Effector memory CD4-positive, alpha-beta T cell (primary cell): ENCODE results near the gene NCOR1.

Experiments used
- DNase-seq, 3 donors: peaks; one replicate each; pipeline ENCODE4 v3.0.0-alpha.2; 2020
- H3K27ac ChIP-seq: 2 replicates; pipeline ENCODE4 v1.7.0; 2013; ENCODE audit warnings: mild to moderate bottlenecking, low read length, moderate library complexity; ENCODE audit not compliant: insufficient read depth, poor library complexity, severe bottlenecking
- H3K27me3 ChIP-seq: replicated peaks from 2 replicates; pipeline ENCODE4 v1.7.0; 2013; ENCODE audit warnings: mild to moderate bottlenecking, low read length; ENCODE audit not compliant: insufficient read depth, control insufficient read depth, poor library complexity, severe bottlenecking
- H3K36me3 ChIP-seq: 2 replicates; pipeline ENCODE4 v1.7.0; 2013; ENCODE audit warnings: mild to moderate bottlenecking, low read length, moderate library complexity; ENCODE audit not compliant: control insufficient read depth, insufficient read depth
- H3K4me1 ChIP-seq: 2 replicates; pipeline ENCODE4 v1.7.0; 2013; ENCODE audit warnings: low read length, mild to moderate bottlenecking; ENCODE audit not compliant: control insufficient read depth, insufficient read depth, poor library complexity, severe bottlenecking
- H3K4me3 ChIP-seq: 2 replicates; pipeline ENCODE4 v1.7.0; 2013; ENCODE audit warnings: low read length, low read depth, mild to moderate bottlenecking; ENCODE audit not compliant: insufficient read depth, poor library complexity, severe bottlenecking
- H3K9me3 ChIP-seq: 2 replicates; pipeline ENCODE4 v1.7.0; 2013; ENCODE audit warnings: mild to moderate bottlenecking, low read length, moderate library complexity; ENCODE audit not compliant: control insufficient read depth

The NCOR1 gene

GRCh38 chr17:15999141-15999973 is 216.0 kb downstream of the NCOR1 start, which contains the start of the genes TTC19 and ZSWIM7:
Gene TTC19, plus strand, starts transcription at chr17:15999824. Its CDS starts 25 bp downstream, at chr17:15999849.
Gene ZSWIM7, minus strand, starts transcription at chr17:15999704. Its CDS starts 110 bp downstream, at chr17:15999594.
- DNase-seq: peak; percentile 86 to 91 (median 89)
- Histone ChIP-seq H3K27me3 (no peaks in the 10 kb centered on the region), H3K27ac (peak within 1 kb of the TSS; percentile 79), H3K4me1 (peaks cover 17% of the 10 kb centered on the region), H3K4me3 (peak within 1 kb of the TSS; percentile 70), H3K9me3 (no peaks in the 10 kb centered on the region), H3K36me3 (peaks cover 19% of the 10 kb centered on the region)

GRCh38 chr17:15998031-15998562 is 217.2 kb downstream of the NCOR1 start:
- H3K4me1 ChIP-seq: peaks cover 17% of the 10 kb centered on the region
- H3K36me3 ChIP-seq: peaks cover 9% of the 10 kb centered on the region
- no peak overlapping the region for H3K27ac ChIP-seq
- no peak overlapping the region for H3K4me3 ChIP-seq
- no peak for DNase-seq
- no peaks in the 10 kb centered on the region for H3K27me3 ChIP-seq
- H3K9me3 ChIP-seq: no peaks in the 10 kb centered on the region

GRCh38 chr17:15996322-15996721 is 219.0 kb downstream of the NCOR1 start:
- peaks cover 10% of the 10 kb centered on the region for H3K4me1 ChIP-seq
- no peaks in the 10 kb centered on the region for H3K9me3 ChIP-seq
- no peaks in the 10 kb centered on the region for H3K27me3 ChIP-seq
- no peaks in the 10 kb centered on the region for H3K36me3 ChIP-seq
- DNase-seq: no peak
- no peak overlapping the region for H3K4me3 ChIP-seq
- no peak overlapping the region for H3K27ac ChIP-seq

- no peak overlapping the region for H3K27ac ChIP-seq
- no peaks in the 10 kb centered on the region for H3K4me1 ChIP-seq
- peaks cover 47% of the 10 kb centered on the region for H3K36me3 ChIP-seq
- H3K4me3 ChIP-seq: no peak overlapping the region
- H3K27me3 ChIP-seq: no peaks in the 10 kb centered on the region
- no peak for DNase-seq
- no peaks in the 10 kb centered on the region for H3K9me3 ChIP-seq
Measured at GRCh38 chr17:15981646-15982580, 233.4 kb downstream of the NCOR1 start.

GRCh38 chr17:15981208-15981607 is 234.1 kb downstream of the NCOR1 start:
- peaks cover 48% of the 10 kb centered on the region for H3K36me3 ChIP-seq
- no peaks in the 10 kb centered on the region for H3K9me3 ChIP-seq
- no peak for DNase-seq
- H3K4me1 ChIP-seq: no peaks in the 10 kb centered on the region
- no peaks in the 10 kb centered on the region for H3K27me3 ChIP-seq
- H3K27ac ChIP-seq: no peak overlapping the region
- no peak overlapping the region for H3K4me3 ChIP-seq
